K562 (cell line): Measurements from ENCODE around the gene ANO7. TPM values are rescaled to one million over a fixed set of nuclear protein-coding genes. Genes with fewer than 3 reads are reported as not detected.

ENCODE experiments used
- ATAC-seq: fragments of 200-7000 bp; cut with Tn5 transposase; 3 replicates; pipeline ENCODE4 v1.9.1; 2020; ENCODE audit warnings: moderate library complexity
- BruUV-seq: library from RNA; stranded (reverse); fragments of 400-500 nt; replicated peaks from 2 replicates; lab custom pipeline; 2021; lab: Mats Ljungman, UMichigan
- CTCF ChIA-PET: fragments of 300-600 bp; formaldehyde crosslinking; extraction: SDS; loops from one replicate; lab custom pipeline; 2021; ENCODE audit warnings: low intra/inter-chr PET ratio; lab: Yijun Ruan, JAX
- POLR2A ChIA-PET: fragments of 300-600, 350-650 bp; sonication (Branson Sonifier 250); formaldehyde crosslinking; extraction: SDS; loops from one replicate; lab custom pipeline; 2021; ENCODE audit warnings: antibody characterized with exemption, inconsistent platforms; lab: Yijun Ruan, JAX
- DNase-seq, 4 experiments: peaks; one replicate each; pipeline versions ENCODE4 v3.0.0 to v3.0.0-alpha.2; 2011 to 2018; ENCODE audit warnings: low spot score in 3 of 4, mixed read lengths in 3 of 4; ENCODE audit errors: extremely low read depth in 1 of 4
- FAIRE-seq: peaks from 2 replicates; lab custom pipeline; 2011; peaks lifted over from hg19 to GRCh38; lab: Jason Lieb, UNC
- H2AFZ ChIP-seq: 2 replicates; pipeline ENCODE4 v1.6.0; 2011; ENCODE audit warnings: low read depth, low read length, control low read depth, inconsistent platforms
- H3K27ac ChIP-seq: fragments of 200-600 bp; 3 replicates; pipeline ENCODE4 v1.8.0; 2011; ENCODE audit warnings: low read depth, mild to moderate bottlenecking, control low read depth, inconsistent platforms, low read length, moderate library complexity, mixed read lengths; ENCODE audit errors: extremely low read depth
- H3K27me3 ChIP-seq, 2 experiments: fragments of 300-600 bp in 1 of 2; 2 replicates in 1 of 2; 3 replicates in 1 of 2; pipeline versions ENCODE4 v1.6.0 to v1.8.0; 2011; ENCODE audit warnings: inconsistent platforms in 2 of 2, low read length in 2 of 2, mild to moderate bottlenecking in 1 of 2, mixed read lengths in 1 of 2, moderate library complexity in 1 of 2; ENCODE audit not compliant: control insufficient read depth in 2 of 2, insufficient read depth in 2 of 2
- H3K36me3 ChIP-seq: fragments of 300-600 bp; 3 replicates; pipeline ENCODE4 v1.8.0; 2011; ENCODE audit warnings: mild to moderate bottlenecking, low read length, inconsistent platforms; ENCODE audit not compliant: control insufficient read depth, insufficient read depth
- H3K4me1 ChIP-seq, 2 experiments: fragments of 200-600 bp in 1 of 2; replicated peaks in 1 of 2; 2 replicates in 1 of 2; 3 replicates in 1 of 2; pipeline versions ENCODE4 v1.5.1 to v1.8.0; 2011; ENCODE audit warnings: inconsistent platforms in 2 of 2, low read length in 2 of 2, mild to moderate bottlenecking in 1 of 2, mixed read lengths in 1 of 2, moderate library complexity in 1 of 2; ENCODE audit not compliant: control insufficient read depth in 2 of 2, insufficient read depth in 2 of 2
- H3K4me2 ChIP-seq: 2 replicates; pipeline ENCODE4 v1.6.1; 2011; ENCODE audit warnings: low read length, control low read depth, inconsistent platforms, mixed read lengths; ENCODE audit not compliant: insufficient read depth
- H3K4me3 ChIP-seq: fragments of 200-600 bp; sonication (generic), shearing (Covaris generic); 2 replicates; pipeline ENCODE4 v1.5.1; 2016; ENCODE audit warnings: control low read depth, inconsistent platforms
- H3K79me2 ChIP-seq: fragments of 200-600 bp; 3 replicates; pipeline ENCODE4 v1.8.0; 2011; ENCODE audit warnings: low read length, inconsistent platforms; ENCODE audit not compliant: control insufficient read depth, insufficient read depth
- H3K9ac ChIP-seq, 2 experiments: 2 replicates each; pipeline versions ENCODE4 v1.6.0 to v1.6.1; 2011; ENCODE audit warnings: low read depth in 2 of 2, low read length in 2 of 2, control low read depth in 1 of 2, inconsistent platforms in 1 of 2, mild to moderate bottlenecking in 1 of 2, mixed read lengths in 1 of 2; ENCODE audit not compliant: insufficient read depth in 1 of 2
- H3K9me1 ChIP-seq: one replicate; pipeline ENCODE4 v1.6.0; 2011; ENCODE audit warnings: inconsistent platforms, mild to moderate bottlenecking, low read length, moderate library complexity; ENCODE audit not compliant: control insufficient read depth, insufficient read depth
- H3K9me3 ChIP-seq: replicated peaks from 2 replicates; pipeline ENCODE4 v1.5.1; 2011; ENCODE audit warnings: low read depth, low read length, inconsistent platforms; ENCODE audit not compliant: control insufficient read depth, insufficient read depth
- H4K20me1 ChIP-seq: replicated peaks from 2 replicates; pipeline ENCODE4 v1.6.1; 2011; ENCODE audit warnings: low read length, inconsistent platforms, mixed read lengths; ENCODE audit not compliant: control insufficient read depth, insufficient read depth
- BCL6 ChIP-seq: fragments of 250-450 bp; sonication (Bioruptor Pico); IDR thresholded peaks from 2 replicates; pipeline ENCODE4 v1.4.0; 2020
- EP400 ChIP-seq: fragments of 450-650 bp; IDR thresholded peaks from 2 replicates; pipeline ENCODE4 v1.6.1; 2017; ENCODE audit warnings: antibody characterized with exemption, mild to moderate bottlenecking, moderate library complexity
- HDGF ChIP-seq: fragments of 450-650 bp; IDR thresholded peaks from 2 replicates; pipeline ENCODE4 v1.6.1; 2016
- HEY1 ChIP-seq: fragments of 250-450 bp; sonication (Bioruptor Pico); IDR thresholded peaks from 2 replicates; pipeline ENCODE4 v1.5.0; 2020; ENCODE audit warnings: mild to moderate bottlenecking, moderate library complexity, borderline replicate concordance
- NFE2L1 ChIP-seq: fragments of 450-650 bp; IDR thresholded peaks from 2 replicates; pipeline ENCODE4 v1.6.1; 2016; ENCODE audit warnings: missing genetic modification characterization, low read depth, mild to moderate bottlenecking, missing compliant biosample characterization, moderate library complexity, borderline replicate concordance
- PHF20 ChIP-seq: fragments of 450-650 bp; IDR thresholded peaks from 2 replicates; pipeline ENCODE4 v1.6.1; 2018; ENCODE audit not compliant: partially characterized antibody
- PRMT5 ChIP-seq: sonication (generic); formaldehyde crosslinking; IDR thresholded peaks from 2 replicates; pipeline ENCODE4 v1.5.0; 2020; ENCODE audit warnings: missing genetic modification reagents
- SOX6 ChIP-seq: fragments of 450-650 bp; IDR thresholded peaks from 2 replicates; pipeline ENCODE4 v1.6.1; 2014; ENCODE audit warnings: mild to moderate bottlenecking
- SP1 ChIP-seq: sonication (generic); formaldehyde crosslinking; IDR thresholded peaks from 2 replicates; pipeline ENCODE4 v1.8.1; 2022; ENCODE audit warnings: mild to moderate bottlenecking, missing genetic modification reagents
- ZNF124 ChIP-seq: sonication (generic); formaldehyde crosslinking; IDR thresholded peaks from 2 replicates; pipeline ENCODE4 v1.8.1; 2022; ENCODE audit warnings: missing genetic modification reagents
- WGBS: fragments of 100-300 bp; shearing (Covaris generic); methylation state at CpG from one replicate; pipeline ENCODE4 v1.1.6; 2016; ENCODE audit warnings: low coverage, mixed read lengths; ENCODE audit not compliant: insufficient coverage; ENCODE audit errors: missing lambda C conversion rate; 5-methylcytosine and 5-hydroxymethylcytosine counted together
- in situ Hi-C: fragments of 300-500 bp; cut with MboI; formaldehyde crosslinking; loops from 4 replicates; pipeline ENCODE4 v1.15.0; 2018; ENCODE audit warnings: inconsistent platforms, mixed read lengths
- intact Hi-C: fragments of 100-400 bp; cut with micrococcal nuclease; formaldehyde crosslinking; loops from 2 replicates; pipeline ENCODE4 v1.14.2; 2022
- polyA plus RNA-seq, 8 experiments: library from polyadenylated mRNA; depleted of rRNA in 4 of 8; stranded (reverse) in 5 of 8; unstranded in 3 of 8; fragments of >200 nt; fragmentation: Nextera tagmentation in 2 of 8; fragmentation: Illumina TruSeq in 1 of 8; extraction: Ambion mirVana in 2 of 8; extraction: Trizol in 1 of 8; gene quantifications; 2 replicates each; pipeline versions ENCODE4 v1.2.1 to v1.2.3, GENCODE V29; 2011 to 2014; ENCODE audit warnings: inconsistent platforms in 1 of 8, missing spikeins in 1 of 8
- total RNA-seq, 7 experiments: library from RNA; depleted of rRNA in 6 of 7; stranded (reverse); fragments of >200 nt in 6 of 7; fragmentation: Illumina TruSeq in 2 of 7; extraction: Trizol in 2 of 7; gene quantifications; 2 replicates each; pipeline versions ENCODE4 v1.2.1 to v1.2.3, GENCODE V29; 2011 to 2021; ENCODE audit warnings: low replicate concordance in 1 of 7
- TF ChIP-seq, protein P1 (sequence below), 2 experiments: fragments of 450-650 bp in 1 of 2; IDR thresholded peaks; 2 replicates each; pipeline ENCODE4 v1.6.1; 2011 to 2017; ENCODE audit warnings: low read depth in 2 of 2, antibody characterized with exemption in 1 of 2, borderline replicate concordance in 1 of 2, low read length in 1 of 2, mild to moderate bottlenecking in 1 of 2, mixed read lengths in 1 of 2; ENCODE audit not compliant: control insufficient read depth in 1 of 2
- TF ChIP-seq, protein P2 (sequence below), 2 experiments: IDR thresholded peaks; 2 replicates each; pipeline ENCODE4 v1.6.1; 2011; ENCODE audit warnings: borderline replicate concordance in 1 of 2, control low read depth in 1 of 2, low read depth in 1 of 2, low read length in 1 of 2, mild to moderate bottlenecking in 1 of 2, mixed read lengths in 1 of 2, moderate library complexity in 1 of 2; ENCODE audit not compliant: insufficient read depth in 1 of 2, insufficient read length in 1 of 2, poor library complexity in 1 of 2, severe bottlenecking in 1 of 2; ENCODE audit errors: extremely low read depth in 1 of 2
- TF ChIP-seq, protein P3 (sequence below), 2 experiments: fragments of 200-800 bp in 1 of 2; sonication (Bioruptor generic) in 1 of 2; sonication (generic) in 1 of 2; formaldehyde crosslinking in 1 of 2; IDR thresholded peaks in 1 of 2; conservative IDR thresholded peaks in 1 of 2; 2 replicates each; pipeline versions ENCODE4 v1.5.0 to v1.6.1; 2016 to 2020; ENCODE audit warnings: missing compliant biosample characterization in 1 of 2, missing genetic modification characterization in 1 of 2, missing genetic modification reagents in 1 of 2

Gene ANO7
- total and polyA plus RNA-seq, 9 of the 15 experiments (the other 6 are each of a cell fraction or from before 2014, with no cell fraction given): 0.28 to 5.1 (median 1.1) TPM

DNA sequence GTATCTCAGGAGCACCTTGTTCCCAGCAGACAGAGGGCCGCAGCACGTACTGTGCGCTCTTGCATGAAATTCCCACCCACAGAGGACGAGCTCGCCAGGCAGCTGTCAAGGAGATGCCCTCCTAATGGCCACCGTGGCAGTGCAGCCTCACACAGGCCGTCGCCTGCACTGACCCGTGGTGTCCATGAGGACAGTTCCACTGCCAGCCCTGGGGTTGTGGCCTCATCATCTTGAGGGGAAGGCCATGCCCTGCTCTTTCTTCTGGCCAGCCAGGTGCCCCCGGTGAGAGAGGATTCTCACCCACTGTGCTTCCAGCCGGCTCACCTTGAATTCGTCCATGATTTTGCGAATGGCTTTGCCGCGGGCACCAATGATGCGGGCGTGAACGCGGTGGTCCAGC, 42.0 kb downstream of the ANO7 start:
- 95% methylated on average over 18 of the region's 19 CpGs for WGBS
- in situ Hi-C loops: no loop called here
- H3K27ac ChIP-seq: no peak overlapping the region
- POLR2A ChIA-PET: no interaction called here
- no TSS peak for BruUV-seq
- no peak overlapping the region for H3K9ac ChIP-seq
- peaks cover 2% of the 10 kb centered on the region for H3K9me1 ChIP-seq
- no peak overlapping the region for H2AFZ ChIP-seq
- H3K27me3 ChIP-seq: no peaks in the 10 kb centered on the region
- no peak overlapping the region for H3K4me2 ChIP-seq
- no peaks in the 10 kb centered on the region for H3K9me3 ChIP-seq
- intact Hi-C loops: no loop called here
- no peak for TF ChIP-seq PHF20
- TF ChIP-seq PRMT5 (CRISPR knock-in tag): no peak
- TF ChIP-seq NFE2L1 (tag): no peak
- TF ChIP-seq BCL6 (CRISPR knock-in tag): no peak
- TF ChIP-seq, protein P1, sequence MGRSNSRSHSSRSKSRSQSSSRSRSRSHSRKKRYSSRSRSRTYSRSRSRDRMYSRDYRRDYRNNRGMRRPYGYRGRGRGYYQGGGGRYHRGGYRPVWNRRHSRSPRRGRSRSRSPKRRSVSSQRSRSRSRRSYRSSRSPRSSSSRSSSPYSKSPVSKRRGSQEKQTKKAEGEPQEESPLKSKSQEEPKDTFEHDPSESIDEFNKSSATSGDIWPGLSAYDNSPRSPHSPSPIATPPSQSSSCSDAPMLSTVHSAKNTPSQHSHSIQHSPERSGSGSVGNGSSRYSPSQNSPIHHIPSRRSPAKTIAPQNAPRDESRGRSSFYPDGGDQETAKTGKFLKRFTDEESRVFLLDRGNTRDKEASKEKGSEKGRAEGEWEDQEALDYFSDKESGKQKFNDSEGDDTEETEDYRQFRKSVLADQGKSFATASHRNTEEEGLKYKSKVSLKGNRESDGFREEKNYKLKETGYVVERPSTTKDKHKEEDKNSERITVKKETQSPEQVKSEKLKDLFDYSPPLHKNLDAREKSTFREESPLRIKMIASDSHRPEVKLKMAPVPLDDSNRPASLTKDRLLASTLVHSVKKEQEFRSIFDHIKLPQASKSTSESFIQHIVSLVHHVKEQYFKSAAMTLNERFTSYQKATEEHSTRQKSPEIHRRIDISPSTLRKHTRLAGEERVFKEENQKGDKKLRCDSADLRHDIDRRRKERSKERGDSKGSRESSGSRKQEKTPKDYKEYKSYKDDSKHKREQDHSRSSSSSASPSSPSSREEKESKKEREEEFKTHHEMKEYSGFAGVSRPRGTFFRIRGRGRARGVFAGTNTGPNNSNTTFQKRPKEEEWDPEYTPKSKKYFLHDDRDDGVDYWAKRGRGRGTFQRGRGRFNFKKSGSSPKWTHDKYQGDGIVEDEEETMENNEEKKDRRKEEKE (IDR thresholded peaks at IDR 0.05; ENCODE audit: borderline replicate concordance in 1 of 2, control insufficient read depth in 1 of 2, low read depth in 2 of 2, low read length in 1 of 2): no peak
- TF ChIP-seq, protein P2, sequence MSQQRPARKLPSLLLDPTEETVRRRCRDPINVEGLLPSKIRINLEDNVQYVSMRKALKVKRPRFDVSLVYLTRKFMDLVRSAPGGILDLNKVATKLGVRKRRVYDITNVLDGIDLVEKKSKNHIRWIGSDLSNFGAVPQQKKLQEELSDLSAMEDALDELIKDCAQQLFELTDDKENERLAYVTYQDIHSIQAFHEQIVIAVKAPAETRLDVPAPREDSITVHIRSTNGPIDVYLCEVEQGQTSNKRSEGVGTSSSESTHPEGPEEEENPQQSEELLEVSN (IDR thresholded peaks at IDR 0.05; ENCODE audit: borderline replicate concordance in 1 of 2, extremely low read depth in 1 of 2, insufficient read depth in 1 of 2, insufficient read length in 1 of 2, low read depth in 1 of 2, low read length in 1 of 2, poor library complexity in 1 of 2, severe bottlenecking in 1 of 2): no peak
- TF ChIP-seq ZNF124 (CRISPR knock-in tag): no peak
- no peak for TF ChIP-seq HDGF
- no peak for TF ChIP-seq HEY1 (CRISPR knock-in tag)
- no peak for TF ChIP-seq EP400
- TF ChIP-seq, protein P3, sequence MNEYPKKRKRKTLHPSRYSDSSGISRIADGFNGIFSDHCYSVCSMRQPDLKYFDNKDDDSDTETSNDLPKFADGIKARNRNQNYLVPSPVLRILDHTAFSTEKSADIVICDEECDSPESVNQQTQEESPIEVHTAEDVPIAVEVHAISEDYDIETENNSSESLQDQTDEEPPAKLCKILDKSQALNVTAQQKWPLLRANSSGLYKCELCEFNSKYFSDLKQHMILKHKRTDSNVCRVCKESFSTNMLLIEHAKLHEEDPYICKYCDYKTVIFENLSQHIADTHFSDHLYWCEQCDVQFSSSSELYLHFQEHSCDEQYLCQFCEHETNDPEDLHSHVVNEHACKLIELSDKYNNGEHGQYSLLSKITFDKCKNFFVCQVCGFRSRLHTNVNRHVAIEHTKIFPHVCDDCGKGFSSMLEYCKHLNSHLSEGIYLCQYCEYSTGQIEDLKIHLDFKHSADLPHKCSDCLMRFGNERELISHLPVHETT (CRISPR knock-in tag; conservative IDR thresholded peaks at IDR 0.05 in 1 of 2, IDR thresholded peaks at IDR 0.05 in 1 of 2): no peak
- TF ChIP-seq SP1 (CRISPR knock-in tag): no peak
- TF ChIP-seq SOX6: no peak
- TF ChIP-seq, all 486 proteins: peak for 0
- ATAC-seq (no peak), FAIRE-seq (no peak), DNase-seq (no peak)
- Histone ChIP-seq H3K4me3 (no peak overlapping the region), H3K36me3 (peaks cover 82% of the 10 kb centered on the region; the same call in 2 of the 3 replicates), H3K4me1 (peaks cover 2 to 15% of the 10 kb centered on the region in 2 experiments; a peak in 3 of 5 replicates), H4K20me1 (peaks cover 11% of the 10 kb centered on the region; the same call in 1 of the 2 replicates), H3K79me2 (no peaks in the 10 kb centered on the region)
- CTCF ChIA-PET: no interaction called here
